Loucy (cell line): Measurements from ENCODE around the gene CGN.

ENCODE experiments used
- EZH2phosphoT487 ChIP-seq: fragments of 200-600 bp; IDR thresholded peaks from 2 replicates; pipeline ENCODE4 v1.6.1; 2018; ENCODE audit warnings: antibody characterized with exemption, mild to moderate bottlenecking, moderate library complexity, borderline replicate concordance
- TF ChIP-seq, protein P1 (sequence below): fragments of 200-600 bp; sonication (generic); conservative IDR thresholded peaks from 2 replicates; pipeline ENCODE4 v1.5.1; 2014; ENCODE audit warnings: mild to moderate bottlenecking, antibody characterized with exemption, low read length

DNA sequence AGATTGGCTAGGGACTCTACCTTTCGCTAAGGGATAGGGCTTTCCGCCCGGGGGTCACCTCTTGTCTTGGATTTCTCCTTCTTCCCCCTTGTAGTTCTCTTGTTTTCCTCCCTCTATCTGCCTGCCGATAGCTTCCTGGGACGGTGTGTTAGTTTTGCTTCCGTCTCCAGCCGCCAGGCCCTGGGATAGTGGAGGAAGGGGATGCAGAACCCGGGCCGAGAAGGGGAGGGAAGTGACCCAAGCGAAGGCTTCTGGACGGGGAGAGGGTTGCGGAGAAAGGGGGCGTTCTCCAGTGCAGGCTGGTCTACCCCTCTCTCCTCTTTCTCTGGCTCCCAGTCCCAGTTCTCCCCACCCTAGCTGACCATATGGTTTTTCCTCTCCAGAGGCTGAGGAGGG, 29.8 kb downstream of the CGN start:
- TF ChIP-seq, protein P1, sequence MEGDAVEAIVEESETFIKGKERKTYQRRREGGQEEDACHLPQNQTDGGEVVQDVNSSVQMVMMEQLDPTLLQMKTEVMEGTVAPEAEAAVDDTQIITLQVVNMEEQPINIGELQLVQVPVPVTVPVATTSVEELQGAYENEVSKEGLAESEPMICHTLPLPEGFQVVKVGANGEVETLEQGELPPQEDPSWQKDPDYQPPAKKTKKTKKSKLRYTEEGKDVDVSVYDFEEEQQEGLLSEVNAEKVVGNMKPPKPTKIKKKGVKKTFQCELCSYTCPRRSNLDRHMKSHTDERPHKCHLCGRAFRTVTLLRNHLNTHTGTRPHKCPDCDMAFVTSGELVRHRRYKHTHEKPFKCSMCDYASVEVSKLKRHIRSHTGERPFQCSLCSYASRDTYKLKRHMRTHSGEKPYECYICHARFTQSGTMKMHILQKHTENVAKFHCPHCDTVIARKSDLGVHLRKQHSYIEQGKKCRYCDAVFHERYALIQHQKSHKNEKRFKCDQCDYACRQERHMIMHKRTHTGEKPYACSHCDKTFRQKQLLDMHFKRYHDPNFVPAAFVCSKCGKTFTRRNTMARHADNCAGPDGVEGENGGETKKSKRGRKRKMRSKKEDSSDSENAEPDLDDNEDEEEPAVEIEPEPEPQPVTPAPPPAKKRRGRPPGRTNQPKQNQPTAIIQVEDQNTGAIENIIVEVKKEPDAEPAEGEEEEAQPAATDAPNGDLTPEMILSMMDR: no peak
- no peak for TF ChIP-seq EZH2phosphoT487
